GM23248 (cell line): ENCODE data around the gene KIF9. TPM values are rescaled to one million over a fixed set of nuclear protein-coding genes. Genes with fewer than 3 reads are reported as not detected.

Experiments used
- DNase-seq: peaks from one replicate; pipeline ENCODE4 v3.0.0-alpha.2; 2015
- H2AFZ ChIP-seq: fragments of 200-600 bp; sonication (generic); 2 replicates; pipeline ENCODE4 v1.6.1; 2016; ENCODE audit warnings: antibody characterized with exemption
- H3F3A ChIP-seq: fragments of 200-600 bp; sonication (generic); 2 replicates; pipeline ENCODE4 v1.6.1; 2016; ENCODE audit warnings: mild to moderate bottlenecking, antibody characterized with exemption, mixed run types; ENCODE audit not compliant: insufficient read depth
- H3K27ac ChIP-seq: fragments of 200-600 bp; sonication (generic); 2 replicates; pipeline ENCODE4 v1.5.1; 2016; ENCODE audit warnings: mild to moderate bottlenecking
- H3K27me3 ChIP-seq: fragments of 200-600 bp; sonication (generic); replicated peaks from 2 replicates; pipeline ENCODE4 v1.6.1; 2016; ENCODE audit warnings: mild to moderate bottlenecking; ENCODE audit not compliant: insufficient read depth
- H3K36me3 ChIP-seq: fragments of 200-600 bp; sonication (generic); 2 replicates; pipeline ENCODE4 v1.6.1; 2016; ENCODE audit warnings: low read depth, mild to moderate bottlenecking
- H3K4me1 ChIP-seq: fragments of 200-600 bp; sonication (generic); 2 replicates; pipeline ENCODE4 v1.6.1; 2016; ENCODE audit warnings: mild to moderate bottlenecking; ENCODE audit not compliant: insufficient read depth
- H3K4me2 ChIP-seq: fragments of 200-600 bp; sonication (generic); one replicate; pipeline ENCODE4 v1.6.1; 2016; ENCODE audit warnings: mild to moderate bottlenecking; ENCODE audit not compliant: unreplicated experiment
- H3K4me3 ChIP-seq: fragments of 200-600 bp; sonication (generic); 2 replicates; pipeline ENCODE4 v1.5.1; 2016; ENCODE audit warnings: mild to moderate bottlenecking
- H3K79me2 ChIP-seq: fragments of 200-600 bp; sonication (generic); 2 replicates; pipeline ENCODE4 v1.6.1; 2016; ENCODE audit warnings: mild to moderate bottlenecking; ENCODE audit not compliant: insufficient read depth
- H3K9ac ChIP-seq: fragments of 200-600 bp; sonication (generic); 2 replicates; pipeline ENCODE4 v1.6.1; 2016; ENCODE audit warnings: mild to moderate bottlenecking
- H3K9me2 ChIP-seq: fragments of 200-600 bp; sonication (generic); 2 replicates; pipeline ENCODE4 v1.6.1; 2016; ENCODE audit warnings: mixed run types, mild to moderate bottlenecking, moderate library complexity; ENCODE audit not compliant: insufficient read depth
- H3K9me3 ChIP-seq: fragments of 200-600 bp; sonication (generic); one replicate; pipeline ENCODE4 v1.6.1; 2017; ENCODE audit warnings: low read depth
- H4K20me1 ChIP-seq: fragments of 200-600 bp; sonication (generic); 2 replicates; pipeline ENCODE4 v1.6.0; 2016; ENCODE audit not compliant: insufficient read depth
- EZH2 ChIP-seq: fragments of 200-600 bp; sonication (generic); IDR thresholded peaks from 2 replicates; pipeline ENCODE4 v1.6.1; 2018; ENCODE audit warnings: antibody characterized with exemption, mild to moderate bottlenecking; ENCODE audit not compliant: insufficient read depth, poor library complexity, severe bottlenecking
- EZH2phosphoT487 ChIP-seq: fragments of 200-600 bp; sonication (generic); IDR thresholded peaks from 2 replicates; pipeline ENCODE4 v1.6.1; 2018; ENCODE audit warnings: antibody characterized with exemption, moderate library complexity, mild to moderate bottlenecking, low read depth; ENCODE audit not compliant: insufficient read depth
- WGBS, 2 experiments: methylation state at CpG; one replicate each; pipeline ENCODE4 v1.1.6; 2015 to 2017; ENCODE audit warnings: low lambda C conversion rate in 2 of 2, low coverage in 1 of 2; ENCODE audit errors: missing lambda C conversion rate in 2 of 2; 5-methylcytosine and 5-hydroxymethylcytosine counted together
- in situ Hi-C: fragments of 300-500 bp; cut with MboI; formaldehyde crosslinking; loops from 2 replicates; pipeline ENCODE4 v1.15.0; 2020
- polyA plus RNA-seq: library from polyadenylated mRNA; unstranded; fragments of >200 nt; fragmentation: Nextera tagmentation; extraction: Ambion mirVana; gene quantifications from 2 replicates; pipeline ENCODE4 v1.2.1, GENCODE V29; 2016
- total RNA-seq: library from RNA; depleted of rRNA; stranded (reverse); fragments of >200 nt; shearing (Covaris generic); gene quantifications from 2 replicates; pipeline ENCODE4 v1.2.3, GENCODE V29; 2014

Gene KIF9
- total and polyA plus RNA-seq, 2 experiments from 2014 or later = 5.8 to 14.6 TPM

- no peak overlapping the region for H3K27ac ChIP-seq
- H3K9me3 ChIP-seq = no peaks in the 10 kb centered on the region
- no peak overlapping the region for H3K4me3 ChIP-seq
- H3K27me3 ChIP-seq = no peaks in the 10 kb centered on the region
- no peak overlapping the region for H2AFZ ChIP-seq
- H3K9ac ChIP-seq = no peak overlapping the region
- no peaks in the 10 kb centered on the region for H3K4me1 ChIP-seq
- no peaks in the 10 kb centered on the region for H4K20me1 ChIP-seq
- TF ChIP-seq EZH2phosphoT487 (no peak), EZH2 (no peak)
- DNase-seq = peak; percentile 24
- H3K36me3 ChIP-seq = no peaks in the 10 kb centered on the region
- no peaks in the 10 kb centered on the region for H3K9me2 ChIP-seq
- no peaks in the 10 kb centered on the region for H3K79me2 ChIP-seq
- H3F3A ChIP-seq = no peaks in the 10 kb centered on the region
- in situ Hi-C loops = no loop called here
- WGBS, 2 experiments = 70 to 72% methylated on average over 9 of the region's 9 CpGs
- no peak overlapping the region for H3K4me2 ChIP-seq
These were observed 39.0 kb downstream of the KIF9 start for GRCh38 chr3:47243419-47244147.

- H2AFZ ChIP-seq = no peak overlapping the region
- H3K4me1 ChIP-seq = no peaks in the 10 kb centered on the region
- H3K27me3 ChIP-seq = no peaks in the 10 kb centered on the region
- H3K36me3 ChIP-seq = no peaks in the 10 kb centered on the region
- H3K9ac ChIP-seq = no peak overlapping the region
- no peaks in the 10 kb centered on the region for H3F3A ChIP-seq
- H3K4me2 ChIP-seq = no peak overlapping the region
- H3K9me2 ChIP-seq = no peaks in the 10 kb centered on the region
- TF ChIP-seq EZH2phosphoT487 = no peak
- no peak for TF ChIP-seq EZH2
- no peak for DNase-seq
- no peaks in the 10 kb centered on the region for H4K20me1 ChIP-seq
- H3K9me3 ChIP-seq = no peaks in the 10 kb centered on the region
- no peak overlapping the region for H3K4me3 ChIP-seq
- in situ Hi-C loops = no loop called here
- 85 to 87% methylated on average over 6 of the region's 6 CpGs for WGBS, 2 experiments
- H3K27ac ChIP-seq = no peak overlapping the region
- H3K79me2 ChIP-seq = no peaks in the 10 kb centered on the region
These were observed 42.7 kb downstream of the KIF9 start for GRCh38 chr3:47239929-47240328.

GRCh38 chr3:47238017-47238416, 44.6 kb downstream of the KIF9 start:
- Histone ChIP-seq H3K9me2 (no peaks in the 10 kb centered on the region), H3K4me1 (no peaks in the 10 kb centered on the region), H4K20me1 (no peaks in the 10 kb centered on the region), H3F3A (no peaks in the 10 kb centered on the region), H3K9ac (no peak overlapping the region), H3K9me3 (no peaks in the 10 kb centered on the region), H2AFZ (no peak overlapping the region), H3K79me2 (no peaks in the 10 kb centered on the region), H3K27me3 (no peaks in the 10 kb centered on the region), H3K36me3 (no peaks in the 10 kb centered on the region), H3K4me2 (no peak overlapping the region), H3K27ac (no peak overlapping the region), H3K4me3 (no peak overlapping the region)
- WGBS, 2 experiments = 75 to 81% methylated on average over 3 of the region's 3 CpGs
- in situ Hi-C loops = no loop called here
- TF ChIP-seq EZH2 = no peak
- no peak for TF ChIP-seq EZH2phosphoT487
- DNase-seq = no peak

- no peaks in the 10 kb centered on the region for H3K9me3 ChIP-seq
- TF ChIP-seq EZH2phosphoT487 (no peak), EZH2 (no peak)
- no peaks in the 10 kb centered on the region for H3K36me3 ChIP-seq
- peaks cover 4% of the 10 kb centered on the region; the same call in 1 of the 2 replicates for H3K4me1 ChIP-seq
- 35 to 38% methylated on average over 1 of the region's 1 CpG for WGBS, 2 experiments
- no peaks in the 10 kb centered on the region for H3K9me2 ChIP-seq
- H3K4me2 ChIP-seq = no peak overlapping the region
- H3K27me3 ChIP-seq = no peaks in the 10 kb centered on the region
- H3K9ac ChIP-seq = no peak overlapping the region
- in situ Hi-C loops = no loop called here
- no peak overlapping the region for H3K4me3 ChIP-seq
- H3F3A ChIP-seq = no peaks in the 10 kb centered on the region
- H3K79me2 ChIP-seq = no peaks in the 10 kb centered on the region
- DNase-seq = no peak
- no peak overlapping the region for H3K27ac ChIP-seq
- no peak overlapping the region for H2AFZ ChIP-seq
- H4K20me1 ChIP-seq = no peaks in the 10 kb centered on the region
These were observed 54.5 kb downstream of the KIF9 start for GRCh38 chr3:47228088-47228487.
